ENCODE data around the gene IRF8.
"Not testable (repeated sequence)": the region's sequence is repeated elsewhere in the genome, so short reads cannot be mapped to it uniquely, and the experiment has no call there.

IRF8 gene

DNA sequence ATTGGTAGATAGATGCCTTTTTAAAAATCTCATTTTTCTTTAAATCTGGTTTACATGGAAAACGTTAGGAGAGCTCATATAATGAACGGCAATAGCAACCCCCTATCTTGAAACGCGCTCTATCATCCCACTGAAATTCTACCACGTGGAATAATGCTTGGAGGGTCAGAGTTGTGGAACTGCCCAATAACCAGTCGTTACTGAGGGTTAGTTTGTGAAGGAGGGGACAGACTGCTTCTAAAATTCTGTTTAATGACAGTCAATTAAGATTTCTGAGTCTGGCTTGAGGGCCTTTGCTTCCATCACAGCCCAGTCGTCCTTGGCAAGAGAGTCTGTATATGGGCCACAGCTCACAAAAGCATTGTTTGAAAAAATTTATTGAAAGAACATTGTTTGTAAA, 482 bp downstream of the IRF8 start:
- DNase-seq = no peak

DNA sequence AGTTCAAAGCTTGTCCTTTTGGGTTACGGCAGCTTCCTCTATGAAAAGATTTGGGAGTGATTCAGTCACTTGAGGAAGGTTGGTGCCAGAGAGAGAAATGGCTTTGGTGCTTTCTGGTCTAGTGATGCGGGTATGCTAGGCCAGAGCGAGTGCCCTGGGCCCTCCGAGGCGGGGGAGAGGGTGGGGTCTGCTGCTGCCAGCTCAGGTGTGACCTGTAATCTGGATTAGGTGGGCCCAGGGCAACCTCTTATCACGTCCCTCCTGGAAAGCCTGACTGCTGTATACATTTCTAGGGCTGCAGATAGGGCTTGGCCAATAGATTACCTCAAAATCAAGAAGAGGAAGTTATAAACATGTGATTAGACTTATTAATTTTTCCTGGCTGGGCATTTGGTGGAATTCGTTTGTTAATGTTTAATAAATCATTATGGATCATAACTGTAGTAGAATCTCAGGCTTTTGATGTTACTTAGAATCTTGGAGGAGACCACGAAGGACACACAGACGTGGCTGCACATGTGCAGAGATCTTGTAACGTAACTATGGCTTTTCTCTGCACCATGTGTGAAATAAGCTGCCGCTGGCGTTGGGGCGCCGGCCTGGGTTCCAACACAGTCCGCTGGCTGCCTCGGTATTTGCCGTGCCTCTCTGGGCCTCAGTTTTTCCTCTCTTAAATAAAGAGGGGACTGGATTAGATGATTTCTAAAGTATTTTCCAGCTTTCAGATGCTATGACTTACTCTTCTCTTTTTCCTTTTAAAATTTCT, 1.2 kb downstream of the IRF8 start:
- no peak for DNase-seq

DNA sequence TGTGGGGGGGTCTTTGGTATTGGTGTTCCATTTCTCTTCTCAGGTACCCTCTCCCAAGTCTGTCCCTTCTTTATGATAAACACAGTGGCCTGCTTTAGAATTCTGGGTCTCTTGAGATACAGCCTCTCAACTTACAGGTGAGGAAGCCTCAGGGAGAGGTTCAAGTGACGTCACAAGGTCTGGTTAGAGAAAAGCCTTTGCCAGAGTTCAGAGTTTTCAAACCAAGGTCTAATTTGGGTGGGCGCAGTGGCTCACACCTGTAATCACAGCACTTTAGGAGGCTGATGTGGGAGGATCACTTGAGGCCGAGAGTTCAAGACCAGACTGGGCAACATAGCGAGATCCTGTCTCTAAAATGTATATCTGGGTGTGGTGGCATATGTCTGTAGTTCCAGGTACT, 2.1 kb downstream of the IRF8 start:
- DNase-seq = no peak

DNA sequence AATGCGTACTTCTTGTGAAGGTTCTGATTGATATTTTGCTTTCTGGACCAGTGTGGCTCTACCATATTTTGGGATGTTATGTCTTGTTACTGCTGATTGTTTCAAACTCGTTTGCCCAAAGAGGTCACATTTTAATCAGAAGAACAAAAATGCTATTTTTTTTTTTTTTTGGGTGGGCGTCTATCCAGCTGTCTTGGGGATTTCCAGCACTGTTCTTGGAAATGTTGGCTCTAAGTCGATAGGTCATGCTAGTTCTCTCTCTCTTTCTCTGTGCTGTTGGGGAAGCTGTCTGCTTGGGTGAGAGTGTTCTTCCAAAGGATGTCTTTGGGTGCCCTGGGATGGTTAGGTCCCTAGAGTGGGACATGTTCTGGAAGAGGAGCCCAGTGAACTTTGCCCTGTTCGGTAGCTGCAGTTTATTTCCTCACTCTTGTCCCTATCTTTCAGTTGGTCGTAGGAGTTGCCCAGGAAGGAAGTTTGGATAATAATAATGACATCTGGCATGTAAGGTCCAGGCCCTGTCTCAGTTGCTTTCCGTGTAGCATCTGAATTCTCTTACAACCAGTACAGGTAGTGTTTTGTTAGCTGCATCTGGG, 2.9 kb downstream of the IRF8 start:
- no peak for DNase-seq

DNA sequence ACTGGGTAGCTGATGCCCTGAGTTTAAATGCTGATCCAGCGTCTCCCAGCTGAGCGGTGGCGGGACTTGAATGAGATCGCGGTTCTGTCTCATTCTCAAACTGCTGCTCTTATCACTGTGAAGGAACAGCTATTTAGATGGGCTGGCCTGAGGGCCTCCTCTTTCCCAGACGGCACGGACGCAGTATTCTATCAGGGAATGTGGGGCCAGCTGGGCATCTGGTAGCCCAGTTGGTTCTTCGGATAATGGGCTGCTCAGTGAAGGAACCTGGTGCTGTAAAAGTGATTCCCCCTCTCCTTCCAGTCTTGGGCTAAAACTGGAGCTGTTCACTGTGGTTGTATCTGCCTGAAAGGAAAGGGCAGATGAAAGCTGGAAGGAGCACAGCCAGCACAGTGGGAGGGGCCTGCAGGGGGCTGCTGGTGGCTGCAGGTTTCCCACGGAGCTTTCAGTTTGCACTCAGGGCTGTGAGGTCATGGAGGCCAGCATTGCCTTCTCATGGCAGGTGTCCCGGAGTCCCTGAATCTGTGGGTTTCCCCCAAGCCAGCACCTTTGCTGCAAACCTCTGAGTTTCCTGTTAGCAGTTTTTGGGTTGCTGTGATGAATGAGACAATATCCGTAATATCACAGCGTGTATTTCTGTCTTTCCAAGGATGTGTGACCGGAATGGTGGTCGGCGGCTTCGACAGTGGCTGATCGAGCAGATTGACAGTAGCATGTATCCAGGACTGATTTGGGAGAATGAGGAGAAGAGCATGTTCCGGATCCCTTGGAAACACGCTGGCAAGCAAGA, 3.6 kb downstream of the IRF8 start:
- DNase-seq = no peak

DNA sequence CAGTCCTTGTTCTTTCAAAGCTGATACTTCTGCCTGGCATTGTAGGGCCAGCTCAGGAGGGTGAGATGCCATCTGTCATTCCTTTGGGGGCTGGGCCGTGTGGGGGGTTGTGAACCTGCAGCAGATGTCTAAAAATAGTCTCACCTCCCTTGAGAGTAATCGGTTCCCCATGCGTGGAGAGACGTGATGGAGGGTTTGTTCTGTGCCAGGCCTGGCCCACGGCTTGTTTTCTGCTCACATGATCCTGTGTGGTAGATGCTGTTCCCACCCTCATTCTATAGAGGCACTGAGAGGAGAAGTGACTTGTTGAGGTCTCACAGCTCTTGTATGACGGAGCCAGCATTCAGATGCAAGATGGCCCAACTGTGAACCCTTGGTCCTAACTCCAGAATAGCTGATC, 4.6 kb downstream of the IRF8 start:
- DNase-seq = no peak

DNA sequence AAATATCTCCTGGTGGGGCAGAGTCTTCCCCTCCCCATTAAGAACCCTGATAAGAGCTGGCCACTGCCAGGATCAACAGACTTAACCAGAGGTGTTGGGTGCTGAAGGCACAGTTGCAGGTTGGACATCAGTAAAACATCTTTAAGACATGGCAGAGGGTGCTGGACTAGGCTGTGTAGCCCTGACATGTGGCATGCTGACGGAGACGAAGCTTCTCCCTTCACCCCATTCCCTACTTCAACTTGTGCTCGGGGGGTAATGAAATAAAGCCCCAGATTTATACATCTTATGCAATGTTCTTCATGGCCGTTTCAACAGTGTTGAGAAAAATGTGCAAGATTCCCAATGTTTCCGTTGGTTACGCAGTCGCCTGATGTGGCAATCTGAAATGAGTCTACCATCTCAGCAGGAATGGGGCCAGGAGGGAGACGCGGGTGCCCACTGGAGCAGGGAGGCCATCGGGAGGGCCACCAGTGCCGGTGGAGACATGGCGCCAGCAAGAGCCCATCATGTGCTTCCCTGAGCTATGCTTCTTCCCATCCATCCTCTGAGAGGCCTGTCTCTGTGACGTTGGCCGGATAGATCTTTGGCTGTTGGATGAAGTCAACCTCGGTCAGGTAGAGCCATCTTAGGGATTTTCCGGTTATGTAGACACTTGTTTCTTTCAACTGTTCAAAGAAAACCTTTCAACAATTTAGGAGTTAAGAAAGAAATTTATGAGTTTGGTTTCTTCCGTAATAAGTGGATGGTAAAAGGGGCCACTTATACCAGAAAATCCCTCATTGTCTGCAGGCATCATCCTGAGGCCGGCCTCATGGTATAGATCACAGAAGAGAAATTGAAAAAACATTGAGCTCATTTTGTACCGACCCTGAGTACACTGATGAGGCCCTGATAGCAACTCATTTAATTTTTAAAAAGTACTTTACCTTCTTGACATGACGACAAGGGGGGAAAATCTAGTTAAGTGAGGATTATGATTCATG, 6.4 kb downstream of the IRF8 start:
- DNase-seq = no peak

DNA sequence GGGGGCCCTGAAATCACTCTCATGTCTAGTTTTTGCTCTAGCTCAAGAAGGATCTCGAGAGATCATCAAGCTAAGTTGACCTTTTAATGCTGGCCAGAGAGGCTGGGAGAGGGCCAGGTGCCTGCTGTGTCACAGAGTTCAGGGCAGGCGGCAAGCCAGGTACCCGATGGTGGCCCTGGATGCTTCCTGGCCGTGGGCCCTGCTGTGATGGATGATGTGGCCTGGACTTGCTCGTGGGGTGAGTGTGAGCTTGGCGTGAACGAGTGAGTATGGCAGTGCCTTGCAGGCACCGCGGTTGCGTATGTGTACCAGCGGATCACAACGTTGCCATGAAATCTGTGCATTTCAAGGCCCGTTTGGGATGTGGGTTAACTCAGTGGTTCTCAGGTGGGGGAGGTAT, 7.4 kb downstream of the IRF8 start:
- DNase-seq = no peak

DNA sequence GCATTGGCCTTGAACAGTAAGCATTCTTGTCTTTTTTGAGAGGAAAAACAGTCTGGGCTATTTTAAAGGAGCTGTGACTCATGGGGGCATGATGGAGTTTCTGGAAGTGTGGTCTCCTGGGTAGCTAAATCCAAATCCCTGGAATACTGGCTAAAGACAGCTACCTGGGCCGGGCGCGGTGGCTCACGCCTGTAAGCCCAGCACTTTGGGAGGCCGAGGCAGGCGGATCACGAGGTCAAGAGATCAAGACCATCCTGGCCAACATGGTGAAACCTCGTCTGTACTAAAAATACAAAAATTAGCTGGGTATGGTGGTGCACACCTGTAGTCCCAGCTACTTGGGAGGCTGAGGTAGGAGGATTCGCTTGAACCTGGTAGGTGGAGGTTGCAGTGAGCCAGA, 8.3 kb downstream of the IRF8 start:
- DNase-seq = not testable (repeated sequence)

DNA sequence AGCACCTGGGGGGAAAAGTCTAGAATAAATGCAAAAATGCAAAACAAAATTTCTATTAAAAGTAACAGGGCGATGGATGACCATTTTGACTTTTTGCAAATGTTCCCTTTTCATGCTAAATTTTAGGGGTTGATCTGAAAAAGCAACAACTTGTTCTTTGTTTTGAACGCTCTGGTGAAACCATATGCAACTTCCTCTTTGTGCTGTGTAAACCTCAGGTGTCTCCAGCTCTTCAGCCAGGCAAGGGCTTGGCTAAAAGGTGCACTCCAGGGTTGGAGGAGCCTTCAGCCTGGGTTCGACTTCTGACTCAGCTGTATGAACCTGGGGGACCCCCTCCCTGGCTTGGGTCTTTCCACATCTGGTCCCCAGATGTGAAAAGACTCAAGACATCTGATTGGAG, 9.5 kb downstream of the IRF8 start:
- DNase-seq = no peak

DNA sequence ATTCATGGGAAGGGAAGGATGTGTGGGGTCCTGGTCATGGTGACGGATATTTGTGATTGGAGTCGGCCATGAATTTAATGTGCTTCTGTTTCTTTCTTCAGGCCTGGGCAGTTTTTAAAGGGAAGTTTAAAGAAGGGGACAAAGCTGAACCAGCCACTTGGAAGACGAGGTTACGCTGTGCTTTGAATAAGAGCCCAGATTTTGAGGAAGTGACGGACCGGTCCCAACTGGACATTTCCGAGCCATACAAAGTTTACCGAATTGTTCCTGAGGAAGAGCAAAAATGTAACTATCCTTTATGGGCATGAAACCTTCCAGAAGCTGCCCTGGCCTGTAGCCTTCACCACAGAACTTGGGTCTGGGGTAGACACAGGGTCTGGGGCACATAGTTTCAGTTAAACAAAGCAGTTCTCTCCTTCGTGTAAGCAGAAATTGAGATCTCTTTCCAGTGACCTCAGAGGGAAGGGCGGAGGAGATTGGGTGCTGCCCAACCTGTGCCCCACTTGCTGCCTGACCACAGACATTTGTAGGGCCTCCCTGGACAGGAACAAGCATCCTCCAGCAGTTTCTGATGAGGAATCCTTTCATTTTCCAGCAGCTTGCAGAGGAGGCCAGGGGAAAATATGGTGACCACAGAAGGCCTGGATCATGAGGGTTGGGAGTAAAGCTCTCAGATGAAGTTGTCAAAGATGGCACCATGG, 10.1 kb downstream of the IRF8 start:
- no peak for DNase-seq

DNA sequence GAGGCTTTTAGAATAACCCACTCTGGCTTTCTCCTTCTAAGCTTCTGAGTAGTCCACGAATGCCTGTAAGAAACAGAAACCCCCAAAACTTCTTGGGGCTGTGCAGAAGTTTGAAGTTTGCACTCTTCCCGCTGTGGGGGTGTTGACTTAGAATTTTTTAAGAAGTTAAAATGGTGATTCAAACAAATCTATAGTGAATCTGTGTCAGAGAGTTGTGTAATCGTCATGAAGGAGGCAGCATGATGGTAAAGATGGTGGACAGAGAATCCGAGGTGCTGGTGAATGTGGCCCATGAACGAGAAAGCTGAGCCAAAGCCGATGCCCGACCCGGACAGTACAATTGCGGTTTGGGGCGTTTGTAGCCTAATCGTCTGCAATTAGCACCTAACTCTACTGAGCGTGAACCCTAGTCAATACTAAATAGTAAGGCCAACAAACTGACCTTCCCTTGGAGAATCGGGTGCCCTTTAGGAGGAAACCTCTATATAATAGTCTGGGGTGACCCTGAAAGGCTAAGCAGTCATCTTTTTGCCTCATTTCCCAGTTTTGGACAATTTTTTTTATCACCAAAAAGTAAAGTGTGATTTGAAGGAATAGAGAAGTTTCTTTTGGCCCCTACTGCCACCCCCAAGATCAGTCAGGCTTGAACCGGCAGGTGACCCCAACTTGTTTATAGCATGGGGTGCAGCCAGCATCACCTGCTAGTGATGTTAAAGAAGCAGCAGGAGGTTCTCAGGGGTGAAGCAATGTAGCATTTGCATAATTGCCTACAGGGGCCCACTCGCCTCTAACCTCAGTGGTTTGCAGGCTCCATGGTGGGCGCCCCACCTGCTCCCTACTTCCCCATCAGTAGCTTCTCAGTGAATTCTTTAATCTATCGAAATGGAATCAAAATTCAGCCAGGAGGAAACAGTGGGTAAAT, 11.2 kb downstream of the IRF8 start:
- DNase-seq = no peak

DNA sequence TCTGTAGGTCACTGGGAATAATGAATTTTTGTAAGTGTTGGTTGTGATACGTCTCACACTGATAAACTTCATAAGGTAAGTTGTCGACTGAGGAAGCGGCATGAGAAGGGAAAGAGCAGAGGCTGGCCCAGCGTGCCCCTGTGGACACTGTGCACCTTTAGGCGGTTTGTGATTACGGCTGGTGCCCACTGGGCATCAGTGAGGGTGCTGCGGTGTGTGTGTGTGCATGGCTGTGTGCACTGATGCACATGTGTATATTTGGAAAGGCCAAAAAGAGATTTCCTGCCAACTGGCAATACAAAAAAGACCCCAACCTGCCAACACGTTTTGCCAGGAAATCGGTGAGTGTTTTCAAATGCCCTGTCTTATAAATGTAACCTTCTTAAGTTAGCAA, 11.9 kb downstream of the IRF8 start:
- DNase-seq = no peak

DNA sequence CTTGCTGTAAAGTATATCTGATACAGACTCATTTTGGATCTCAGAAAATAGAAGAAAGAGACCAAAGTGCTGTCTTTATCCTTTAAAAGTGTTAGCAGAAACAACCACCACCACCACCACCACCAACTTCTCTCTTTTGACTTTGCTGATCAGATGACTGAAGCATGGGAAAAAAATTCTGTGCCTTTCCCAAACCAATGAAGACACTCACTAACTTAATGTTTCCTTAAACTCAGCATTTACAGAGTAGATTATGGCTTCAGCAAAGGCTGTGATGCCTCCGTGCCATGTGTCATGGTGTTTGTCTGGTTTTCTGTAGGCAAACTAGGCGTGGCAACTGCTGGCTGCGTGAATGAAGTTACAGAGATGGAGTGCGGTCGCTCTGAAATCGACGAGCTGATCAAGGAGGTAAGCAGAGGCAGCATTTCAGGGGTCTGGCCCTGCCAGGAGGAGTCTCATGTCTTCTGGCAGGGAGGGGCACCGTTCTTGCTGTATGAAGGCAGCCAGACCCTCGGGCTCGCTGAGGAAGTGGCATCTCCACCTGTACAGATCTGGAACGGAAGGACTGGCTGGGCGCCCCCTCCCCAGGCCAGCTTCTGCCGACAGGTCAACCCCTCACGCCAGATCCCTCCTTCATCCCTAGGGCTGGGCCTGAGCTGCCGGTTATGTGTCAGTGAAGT, 12.4 kb downstream of the IRF8 start:
- DNase-seq = no peak

DNA sequence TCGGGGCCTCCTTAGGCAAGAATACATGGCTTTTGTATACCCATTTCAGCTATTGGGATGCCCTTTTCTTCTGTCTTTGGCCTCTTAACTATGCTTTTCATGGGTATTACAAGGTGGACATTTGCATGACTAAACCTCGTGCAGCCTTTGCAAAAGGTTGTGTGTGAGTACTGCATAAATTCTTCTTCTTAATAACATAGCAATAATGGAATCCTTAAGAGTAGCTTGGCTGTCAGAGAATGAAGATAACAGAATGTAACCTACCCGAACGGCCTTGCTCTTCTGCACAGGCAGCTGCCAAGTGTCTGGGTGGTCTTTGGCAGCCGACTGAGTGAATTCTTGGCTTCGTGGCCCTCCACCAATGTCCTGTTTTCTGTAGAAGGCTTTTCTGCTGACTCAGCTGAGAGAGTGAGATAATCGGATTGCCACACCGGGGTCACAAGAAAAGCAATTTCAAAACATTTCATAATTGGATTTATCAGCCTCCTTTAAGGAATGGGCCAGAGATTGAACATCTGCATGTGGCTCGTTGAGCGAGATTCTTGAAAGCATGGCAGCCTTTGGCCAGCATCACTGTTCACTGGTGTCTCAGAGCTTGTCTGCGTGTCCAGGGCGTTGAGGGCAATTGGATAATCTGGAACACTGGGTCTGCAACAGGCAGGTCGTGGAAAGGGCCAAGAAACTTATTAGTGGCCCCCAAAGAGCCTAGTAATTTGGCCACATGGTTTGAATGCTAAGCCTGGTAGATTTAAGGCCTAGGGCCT, 13.4 kb downstream of the IRF8 start:
- DNase-seq = no peak

DNA sequence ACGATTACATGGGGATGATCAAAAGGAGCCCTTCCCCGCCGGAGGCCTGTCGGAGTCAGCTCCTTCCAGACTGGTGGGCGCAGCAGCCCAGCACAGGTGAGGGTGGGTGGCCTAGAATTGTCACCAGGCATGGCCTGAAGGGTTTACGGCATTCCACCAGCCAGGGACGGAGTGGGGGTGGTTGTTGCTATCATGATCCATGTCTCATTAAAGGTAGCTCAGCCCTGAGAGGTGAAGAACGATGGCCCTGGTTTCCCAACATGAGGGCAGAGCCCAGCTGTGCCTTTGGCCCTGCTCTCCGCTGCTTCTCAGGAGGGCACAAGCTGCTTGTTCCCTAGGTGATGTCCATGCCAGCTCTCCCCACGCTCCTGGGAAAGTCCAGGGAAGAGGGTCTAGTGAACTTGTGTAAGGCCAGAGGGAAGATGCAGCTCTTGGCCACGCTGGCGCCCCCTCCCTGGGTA, 14.2 kb downstream of the IRF8 start:
- DNase-seq = no peak

DNA sequence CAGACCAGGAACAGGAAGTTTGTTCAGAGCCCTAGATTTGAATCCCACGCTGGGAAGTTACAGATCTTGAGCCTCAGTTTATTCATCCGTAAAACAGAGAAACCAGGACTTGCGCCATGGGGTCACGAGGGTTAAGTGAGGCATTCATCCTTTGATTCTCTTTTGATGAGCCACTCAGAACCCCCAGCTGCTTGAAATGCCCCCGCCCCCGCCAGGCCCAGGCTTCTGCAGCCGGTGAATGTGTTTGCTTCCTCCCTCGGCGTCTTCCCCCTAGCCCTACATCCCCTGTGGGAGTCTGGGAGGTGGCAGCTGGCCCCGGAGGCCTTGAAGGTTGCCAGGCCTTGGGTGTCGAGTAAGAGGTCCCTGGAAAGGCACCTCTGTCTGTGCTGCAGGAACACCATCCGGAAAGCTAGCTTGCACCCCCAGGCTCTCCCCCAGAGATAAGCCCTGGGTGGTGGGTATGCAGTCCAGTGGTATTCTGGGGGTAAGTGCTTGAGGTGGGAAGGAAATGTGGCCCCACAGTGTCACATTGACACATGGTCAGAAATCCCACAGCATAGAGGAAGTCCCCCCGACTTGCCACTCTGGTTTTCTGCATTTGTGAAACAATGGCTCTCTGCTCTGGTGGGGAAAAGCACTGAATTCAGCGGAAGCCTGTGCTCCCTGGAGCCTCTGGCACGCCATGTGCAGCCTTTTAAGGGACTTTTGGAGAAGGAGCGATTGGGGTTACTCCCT, 14.9 kb downstream of the IRF8 start:
- no peak for DNase-seq

DNA sequence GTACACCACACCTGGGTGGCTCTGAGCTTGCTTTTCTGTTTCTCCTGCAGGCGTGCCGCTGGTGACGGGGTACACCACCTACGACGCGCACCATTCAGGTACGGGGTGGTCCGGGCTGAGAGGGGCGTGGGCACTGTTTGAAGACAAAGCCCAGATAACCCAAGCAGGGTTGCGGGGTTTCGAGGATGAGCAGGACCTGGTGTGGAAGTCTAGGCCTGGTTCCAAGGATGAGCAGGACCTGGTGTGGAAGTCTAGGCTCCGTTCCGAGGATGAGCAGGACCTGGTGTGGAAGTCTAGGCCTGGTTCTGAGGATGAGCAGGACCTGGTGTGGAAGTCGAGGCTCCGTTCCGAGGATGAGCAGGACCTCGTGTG, 15.4 kb downstream of the IRF8 start:
- no peak for DNase-seq
